PC-9 (cell line): ENCODE data around the gene IFI27L1.

ENCODE experiments used
- CTCF ChIP-seq: fragments of 200-600 bp; sonication (generic); conservative IDR thresholded peaks from 2 replicates; pipeline ENCODE4 v1.6.1; 2017; ENCODE audit warnings: mixed run types, antibody characterized with exemption, mild to moderate bottlenecking, moderate library complexity
- EZH2 ChIP-seq: fragments of 200-600 bp; sonication (generic); IDR thresholded peaks from 2 replicates; pipeline ENCODE4 v1.8.0; 2017; ENCODE audit warnings: antibody characterized with exemption, low read depth

GRCh38 chr14:94043111-94043755 is 37.9 kb upstream of the IFI27L1 start:
- TF ChIP-seq EZH2 (no peak), CTCF (no peak)
